Spleen (tissue), 11 donors: ENCODE measurements around the gene C1QL1. TPM values are rescaled to one million over a fixed set of nuclear protein-coding genes. Genes with fewer than 3 reads are reported as not detected.

Experiments
- DNase-seq: peaks from one replicate; pipeline ENCODE4 v3.0.0-alpha.2; 2020
- H3K27ac ChIP-seq, 8 donors: fragments of 200-600 bp; sonication (generic) in 7 of 8; 1 replicate in 4 of 8; 2 replicates in 4 of 8; pipeline versions ENCODE4 v1.5.0 to v1.8.0; 2016 to 2021; ENCODE audit warnings: inconsistent platforms in 4 of 8, mild to moderate bottlenecking in 4 of 8, moderate library complexity in 1 of 8
- H3K27me3 ChIP-seq, 7 donors: fragments of 200-600 bp; sonication (generic) in 6 of 7; replicated peaks in 1 of 7; 1 replicate in 4 of 7; 2 replicates in 3 of 7; pipeline versions ENCODE4 v1.5.0 to v1.8.0; 2016 to 2021; ENCODE audit warnings: inconsistent platforms in 3 of 7, mild to moderate bottlenecking in 1 of 7
- H3K36me3 ChIP-seq, 6 donors: fragments of 200-600 bp; sonication (generic) in 5 of 6; 1 replicate in 4 of 6; 2 replicates in 2 of 6; pipeline versions ENCODE4 v1.5.0 to v1.8.0; 2016 to 2021; ENCODE audit warnings: inconsistent platforms in 2 of 6
- H3K4me1 ChIP-seq, 6 donors: fragments of 200-600 bp; sonication (generic) in 5 of 6; 1 replicate in 3 of 6; 2 replicates in 3 of 6; pipeline versions ENCODE4 v1.5.0 to v1.8.0; 2016 to 2021; ENCODE audit warnings: inconsistent platforms in 3 of 6
- H3K4me3 ChIP-seq, 8 donors: fragments of 200-600 bp; sonication (generic) in 7 of 8; 1 replicate in 4 of 8; 2 replicates in 4 of 8; pipeline versions ENCODE4 v1.5.0 to v1.8.0; 2016 to 2021; ENCODE audit warnings: inconsistent platforms in 4 of 8, mild to moderate bottlenecking in 4 of 8, moderate library complexity in 2 of 8
- H3K9me3 ChIP-seq, 8 donors: fragments of 200-600 bp; sonication (generic) in 7 of 8; 1 replicate in 4 of 8; 2 replicates in 4 of 8; pipeline versions ENCODE4 v1.5.0 to v1.8.0; 2016 to 2021; ENCODE audit warnings: inconsistent platforms in 4 of 8
- POLR2A ChIP-seq, 3 donors: fragments of 450-650 bp; IDR thresholded peaks; one replicate each; pipeline ENCODE4 v1.5.1; 2017; ENCODE audit warnings: antibody characterized with exemption in 3 of 3, mild to moderate bottlenecking in 1 of 3
- POLR2AphosphoS5 ChIP-seq, 3 donors: sonication (generic); formaldehyde crosslinking; IDR thresholded peaks; one replicate each; pipeline ENCODE4 v1.5.1; 2017; ENCODE audit warnings: antibody characterized with exemption in 3 of 3
- WGBS, 5 donors: extraction: QIAGEN DNeasy Blood & Tissue Kit in 3 of 5; methylation state at CpG; one replicate each; pipeline versions ENCODE4 v1.1.5 to v1.1.7; 2013 to 2018; 5-methylcytosine and 5-hydroxymethylcytosine counted together
- intact Hi-C: fragments of 100-400 bp; cut with DNase I; formaldehyde crosslinking; loops from one replicate; pipeline ENCODE4 v1.15.0; 2023; ENCODE audit warnings: low total_unique reads
- polyA plus RNA-seq, 3 donors: library from polyadenylated mRNA; stranded (reverse); fragments of 200-250 nt; gene quantifications; one replicate each; pipeline ENCODE4 v1.2.1, GENCODE V29; 2013
- total RNA-seq, 7 donors: library from RNA; depleted of rRNA in 3 of 7; stranded (reverse); fragments of >200 nt in 3 of 7; fragmentation: NEBNext Ultra II Directional in 4 of 7; extraction: Animal tissue kit (Norgen Biotek cat#: 25700) in 4 of 7; gene quantifications; one replicate each; pipeline versions ENCODE4 v1.1.0 to v1.2.1, GENCODE V29; 2016 to 2021
- TF ChIP-seq, protein P1 (sequence below), 11 experiments: fragments of 200-600 bp in 7 of 11; fragments of 450-650 bp in 4 of 11; sonication (generic) in 4 of 11; IDR thresholded peaks in 8 of 11; conservative IDR thresholded peaks in 3 of 11; 1 replicate in 7 of 11; 2 replicates in 4 of 11; pipeline versions ENCODE4 v1.4.0 to v1.8.0; 2016 to 2021; ENCODE audit warnings: antibody characterized with exemption in 11 of 11, inconsistent platforms in 4 of 11, mild to moderate bottlenecking in 1 of 11
- donor health status: healthy with polysubstance abuse.
- donor health status: DM: no; HTN: no; CAD: no; lungs with moderate emphysema.
- donor health status: DM: no; HTN: no; CAD: no.
- donor health status: Bipolar disorder and iron deficiency.
- donor health status: healthy.
- donor health status: DM: no; HTN: no; CAD: no.
- donor health status: DM: yes; HTN: yes; CAD: no.

The C1QL1 gene
- total and polyA plus RNA-seq, 10 donors = 0.20 to 0.38 TPM; not detected in 8

DNA sequence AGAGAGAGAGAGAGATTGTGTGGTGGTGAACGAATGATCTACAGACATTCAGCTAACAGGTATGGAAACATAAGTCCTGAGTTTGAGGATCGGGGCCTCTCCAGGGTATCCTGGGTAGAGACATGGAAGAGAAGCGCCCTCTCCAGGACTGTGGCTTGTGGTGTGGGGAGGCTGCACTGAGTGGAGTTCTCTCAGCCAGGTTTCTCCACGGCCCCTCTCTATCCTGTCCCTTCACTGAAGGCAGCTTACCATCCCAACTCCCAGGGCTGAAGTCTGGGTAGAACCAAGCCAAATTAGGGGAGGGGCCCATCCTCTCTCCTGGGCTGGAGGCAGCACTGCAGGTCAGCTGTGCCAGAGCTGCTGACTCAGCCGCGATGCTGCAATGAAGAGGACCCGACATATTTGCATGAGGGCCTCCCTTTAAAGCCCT, 6.2 kb downstream of the C1QL1 start:
- no peaks in the 10 kb centered on the region for H3K9me3 ChIP-seq
- no peak overlapping the region for H3K27ac ChIP-seq
- H3K27me3 ChIP-seq = peaks cover 4 to 96% (median 53%) of the 10 kb centered on the region in 7 donors
- no peaks in the 10 kb centered on the region for H3K36me3 ChIP-seq
- intact Hi-C loops = no loop called here
- no peak for DNase-seq
- H3K4me1 ChIP-seq = peaks cover 2 to 33% (median 15%) of the 10 kb centered on the region in 6 donors
- no peak overlapping the region for H3K4me3 ChIP-seq
- TF ChIP-seq, protein P1, sequence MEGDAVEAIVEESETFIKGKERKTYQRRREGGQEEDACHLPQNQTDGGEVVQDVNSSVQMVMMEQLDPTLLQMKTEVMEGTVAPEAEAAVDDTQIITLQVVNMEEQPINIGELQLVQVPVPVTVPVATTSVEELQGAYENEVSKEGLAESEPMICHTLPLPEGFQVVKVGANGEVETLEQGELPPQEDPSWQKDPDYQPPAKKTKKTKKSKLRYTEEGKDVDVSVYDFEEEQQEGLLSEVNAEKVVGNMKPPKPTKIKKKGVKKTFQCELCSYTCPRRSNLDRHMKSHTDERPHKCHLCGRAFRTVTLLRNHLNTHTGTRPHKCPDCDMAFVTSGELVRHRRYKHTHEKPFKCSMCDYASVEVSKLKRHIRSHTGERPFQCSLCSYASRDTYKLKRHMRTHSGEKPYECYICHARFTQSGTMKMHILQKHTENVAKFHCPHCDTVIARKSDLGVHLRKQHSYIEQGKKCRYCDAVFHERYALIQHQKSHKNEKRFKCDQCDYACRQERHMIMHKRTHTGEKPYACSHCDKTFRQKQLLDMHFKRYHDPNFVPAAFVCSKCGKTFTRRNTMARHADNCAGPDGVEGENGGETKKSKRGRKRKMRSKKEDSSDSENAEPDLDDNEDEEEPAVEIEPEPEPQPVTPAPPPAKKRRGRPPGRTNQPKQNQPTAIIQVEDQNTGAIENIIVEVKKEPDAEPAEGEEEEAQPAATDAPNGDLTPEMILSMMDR (IDR thresholded peaks at IDR 0.05 in 8 of 11, conservative IDR thresholded peaks at IDR 0.05 in 3 of 11) = no peak
- 69 to 77% (median 75%) methylated on average over 7 of the region's 7 CpGs for WGBS, 5 donors

DNA sequence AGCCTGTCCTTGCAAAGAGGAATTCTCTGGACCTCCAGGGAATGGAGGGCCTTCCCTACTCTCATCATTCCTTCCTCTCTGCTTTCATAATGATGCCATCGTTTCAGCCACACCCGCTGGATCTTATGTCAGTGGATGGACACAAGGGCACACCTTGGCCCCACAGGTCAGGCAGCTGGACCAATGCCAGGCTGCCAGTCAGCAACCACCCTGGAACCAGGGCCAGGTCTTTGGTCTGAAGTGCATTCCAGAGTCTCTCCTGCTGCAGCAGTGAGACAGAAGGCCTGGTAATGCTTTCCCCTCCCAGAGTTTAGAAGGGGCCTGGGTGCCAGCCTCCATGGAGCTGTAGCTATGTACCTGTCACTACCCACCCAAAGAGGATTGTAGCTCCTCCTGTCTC, 7.4 kb downstream of the C1QL1 start:
- WGBS, 5 donors = 63 to 83% (median 78%) methylated on average over 2 of the region's 2 CpGs
- Histone ChIP-seq H3K27me3 (peaks cover 0 to 96% (median 40%) of the 10 kb centered on the region in 7 donors), H3K9me3 (no peaks in the 10 kb centered on the region), H3K4me1 (peaks cover 0 to 21% (median 10%) of the 10 kb centered on the region in 6 donors), H3K36me3 (no peaks in the 10 kb centered on the region), H3K4me3 (no peak overlapping the region), H3K27ac (no peak overlapping the region)
- DNase-seq = no peak
- intact Hi-C loops = no loop called here
- TF ChIP-seq, protein P1 (IDR thresholded peaks at IDR 0.05 in 8 of 11, conservative IDR thresholded peaks at IDR 0.05 in 3 of 11) = no peak
- TF ChIP-seq POLR2AphosphoS5 (IDR thresholded peaks at IDR 0.05) = no peak
- no peak for TF ChIP-seq POLR2A (IDR thresholded peaks at IDR 0.05)

DNA sequence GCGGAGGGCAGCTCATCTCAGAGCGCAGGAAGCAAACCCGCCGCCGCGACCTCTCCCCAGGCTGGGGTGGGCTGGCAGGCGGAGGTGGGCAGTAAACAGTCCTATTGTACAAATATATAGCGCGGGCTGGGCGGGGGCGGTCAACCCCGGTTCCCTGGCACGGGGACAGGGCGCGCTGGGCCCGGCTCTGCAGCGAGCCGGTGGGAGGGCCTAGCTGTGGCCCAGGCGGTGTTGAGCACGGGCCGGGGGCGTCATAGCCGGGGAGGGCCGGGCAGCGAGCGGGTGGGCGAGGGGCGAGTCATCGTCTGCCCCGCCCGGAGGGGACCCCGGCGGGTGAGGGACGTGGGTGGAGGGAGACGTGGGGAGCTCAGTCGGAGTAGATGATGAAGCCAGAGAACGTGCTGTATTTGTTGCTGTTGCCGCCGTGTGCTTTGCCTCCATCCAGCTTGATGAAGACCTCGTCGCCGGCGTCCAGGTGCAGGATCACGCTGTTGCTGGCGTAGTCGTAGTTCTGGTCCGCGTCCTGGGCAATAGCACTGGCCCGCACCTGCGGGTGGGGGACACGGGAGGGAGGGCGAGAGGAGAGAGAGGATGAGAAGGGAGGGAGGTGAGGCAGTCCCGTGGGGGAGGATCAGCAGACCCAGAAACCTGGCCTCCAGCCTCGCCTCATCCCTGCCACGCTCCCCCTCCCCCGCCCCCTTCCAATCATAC, 8.1 kb downstream of the C1QL1 start:
- H3K4me1 ChIP-seq = peaks cover 0 to 14% (median 10%) of the 10 kb centered on the region in 6 donors
- no peak overlapping the region for H3K27ac ChIP-seq
- TF ChIP-seq POLR2A (IDR thresholded peaks at IDR 0.05) = no peak
- no peak for TF ChIP-seq POLR2AphosphoS5 (IDR thresholded peaks at IDR 0.05)
- TF ChIP-seq, protein P1 (IDR thresholded peaks at IDR 0.05 in 8 of 11, conservative IDR thresholded peaks at IDR 0.05 in 3 of 11) = no peak
- WGBS, 5 donors = 9 to 23% (median 12%) methylated on average over 16 to 56 of the region's 56 CpGs
- H3K27me3 ChIP-seq = peaks cover 0 to 94% (median 35%) of the 10 kb centered on the region in 7 donors
- no peak for DNase-seq
- intact Hi-C loops = no loop called here
- H3K9me3 ChIP-seq = no peaks in the 10 kb centered on the region
- peak overlapping the region in 2 of 8 donors; percentile 14 to 27 for H3K4me3 ChIP-seq
- no peaks in the 10 kb centered on the region for H3K36me3 ChIP-seq
